Upper lobe of left lung (tissue), 4 donors: Measurements from ENCODE around the gene TRDMT1.

Experiments used
- EP300 ChIP-seq, 4 donors: sonication (generic); formaldehyde crosslinking; IDR thresholded peaks; one replicate each; pipeline ENCODE4 v1.5.1; 2017; ENCODE audit warnings: antibody characterized with exemption in 4 of 4, control low read depth in 2 of 4
- POLR2A ChIP-seq, 4 donors: fragments of 450-650 bp; IDR thresholded peaks; one replicate each; pipeline ENCODE4 v1.5.1; 2016 to 2017; ENCODE audit warnings: antibody characterized with exemption in 4 of 4, mild to moderate bottlenecking in 2 of 4
- POLR2AphosphoS5 ChIP-seq, 2 donors: sonication (generic); formaldehyde crosslinking; IDR thresholded peaks; one replicate each; pipeline ENCODE4 v1.5.1; 2017; ENCODE audit warnings: antibody characterized with exemption in 2 of 2
- TF ChIP-seq, protein P1 (sequence below), 6 experiments: fragments of 450-650 bp in 4 of 6; fragments of 200-600 bp in 2 of 6; sonication (generic) in 2 of 6; IDR thresholded peaks; one replicate each; pipeline ENCODE4 v1.5.1; 2016 to 2019; ENCODE audit warnings: antibody characterized with exemption in 6 of 6

DNA sequence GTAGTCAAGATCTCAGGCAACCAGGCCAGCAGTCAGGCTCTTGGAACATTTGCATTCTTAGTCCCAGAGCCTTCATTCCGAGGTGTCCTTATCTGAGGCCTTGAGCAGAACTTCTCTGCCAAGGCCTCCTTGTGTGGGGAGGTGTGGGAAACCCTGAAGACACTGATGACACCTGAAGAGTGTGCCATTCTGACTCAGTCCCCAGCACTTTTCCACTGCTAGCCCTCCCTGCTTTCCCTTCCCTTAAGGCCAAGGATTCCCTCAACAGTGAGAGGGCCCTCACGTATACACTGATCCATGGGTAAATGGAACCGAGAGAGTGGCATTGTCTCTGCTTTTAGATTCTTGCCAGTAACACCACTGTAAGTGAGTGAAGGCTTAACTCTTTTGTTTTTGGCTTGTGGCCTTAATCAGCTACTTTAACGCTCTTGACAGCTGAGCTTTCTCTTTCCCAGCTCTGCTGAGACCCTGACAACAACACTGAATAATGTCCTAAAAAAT is 30.3 kb downstream of the TRDMT1 start:
- TF ChIP-seq, protein P1, sequence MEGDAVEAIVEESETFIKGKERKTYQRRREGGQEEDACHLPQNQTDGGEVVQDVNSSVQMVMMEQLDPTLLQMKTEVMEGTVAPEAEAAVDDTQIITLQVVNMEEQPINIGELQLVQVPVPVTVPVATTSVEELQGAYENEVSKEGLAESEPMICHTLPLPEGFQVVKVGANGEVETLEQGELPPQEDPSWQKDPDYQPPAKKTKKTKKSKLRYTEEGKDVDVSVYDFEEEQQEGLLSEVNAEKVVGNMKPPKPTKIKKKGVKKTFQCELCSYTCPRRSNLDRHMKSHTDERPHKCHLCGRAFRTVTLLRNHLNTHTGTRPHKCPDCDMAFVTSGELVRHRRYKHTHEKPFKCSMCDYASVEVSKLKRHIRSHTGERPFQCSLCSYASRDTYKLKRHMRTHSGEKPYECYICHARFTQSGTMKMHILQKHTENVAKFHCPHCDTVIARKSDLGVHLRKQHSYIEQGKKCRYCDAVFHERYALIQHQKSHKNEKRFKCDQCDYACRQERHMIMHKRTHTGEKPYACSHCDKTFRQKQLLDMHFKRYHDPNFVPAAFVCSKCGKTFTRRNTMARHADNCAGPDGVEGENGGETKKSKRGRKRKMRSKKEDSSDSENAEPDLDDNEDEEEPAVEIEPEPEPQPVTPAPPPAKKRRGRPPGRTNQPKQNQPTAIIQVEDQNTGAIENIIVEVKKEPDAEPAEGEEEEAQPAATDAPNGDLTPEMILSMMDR (IDR thresholded peaks at IDR 0.05): no peak
- TF ChIP-seq POLR2A (IDR thresholded peaks at IDR 0.05): no peak
- no peak for TF ChIP-seq POLR2AphosphoS5 (IDR thresholded peaks at IDR 0.05)
- TF ChIP-seq EP300 (IDR thresholded peaks at IDR 0.05): no peak
